ENCODE measurements around the gene PALM3.

PALM3 gene, protein sequence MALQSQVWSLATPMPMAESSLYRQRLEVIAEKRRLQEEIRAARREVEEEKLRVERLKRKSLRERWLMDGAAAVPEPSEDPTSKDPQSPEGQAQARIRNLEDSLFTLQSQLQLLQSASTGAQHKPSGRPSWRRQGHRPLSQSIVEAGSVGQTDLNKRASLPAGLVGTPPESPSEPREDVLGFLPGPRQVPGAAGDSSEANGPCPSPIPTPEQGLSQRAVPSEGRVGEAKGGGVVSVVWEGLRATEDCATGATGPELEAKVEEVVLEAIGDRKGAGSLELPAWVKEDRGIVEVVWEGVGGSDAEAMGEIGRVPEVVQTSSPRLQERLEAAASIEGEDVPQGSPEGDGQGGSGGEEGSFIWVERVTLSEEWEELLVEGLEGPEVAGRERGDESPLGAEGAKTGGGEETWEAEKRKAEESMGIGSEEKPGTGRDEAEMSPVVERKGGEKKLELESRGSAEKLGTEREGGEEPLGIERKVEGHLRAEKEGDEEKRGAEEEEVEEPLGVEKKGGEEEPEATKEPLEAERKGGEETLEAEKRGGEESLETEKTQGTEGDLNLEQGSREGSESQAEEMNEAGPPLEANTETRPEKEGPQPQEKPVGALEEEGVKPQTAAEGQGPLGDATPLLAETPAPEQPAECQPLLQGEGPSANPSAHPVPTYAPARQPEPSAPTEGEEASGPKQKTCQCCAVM

GRCh38 chr19:14061751-14062557 lies at the start of gene PALM3:
Gene PALM3 (minus strand): TSS chr19:14062076. CDS start chr19:14061980, 96 bp downstream.
- DNase-seq: no peak

DNA sequence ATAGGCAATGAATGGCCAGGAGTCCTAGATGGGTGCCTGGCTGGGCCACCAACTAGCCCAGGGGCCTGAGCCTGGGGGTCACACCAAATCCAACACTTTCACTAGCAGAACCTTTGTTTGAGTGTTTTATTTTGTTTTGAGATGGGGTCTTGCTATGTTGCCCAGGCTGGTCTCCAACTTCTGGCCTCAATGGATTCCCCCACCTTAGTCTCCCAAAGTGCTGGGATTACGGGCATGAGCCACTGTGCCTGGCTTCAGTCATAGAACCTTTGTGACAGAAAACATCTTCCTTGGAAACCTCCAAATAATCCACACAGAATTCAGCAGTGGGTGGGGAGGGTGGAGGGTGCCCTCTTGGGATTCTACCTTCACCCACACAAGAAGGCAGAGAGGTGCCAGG lies 49.6 kb upstream of the PALM3 start:
- DNase-seq: no peak

GRCh38 chr19:14110650-14111049 lies 48.8 kb upstream of the PALM3 start:
- DNase-seq: no peak

DNA sequence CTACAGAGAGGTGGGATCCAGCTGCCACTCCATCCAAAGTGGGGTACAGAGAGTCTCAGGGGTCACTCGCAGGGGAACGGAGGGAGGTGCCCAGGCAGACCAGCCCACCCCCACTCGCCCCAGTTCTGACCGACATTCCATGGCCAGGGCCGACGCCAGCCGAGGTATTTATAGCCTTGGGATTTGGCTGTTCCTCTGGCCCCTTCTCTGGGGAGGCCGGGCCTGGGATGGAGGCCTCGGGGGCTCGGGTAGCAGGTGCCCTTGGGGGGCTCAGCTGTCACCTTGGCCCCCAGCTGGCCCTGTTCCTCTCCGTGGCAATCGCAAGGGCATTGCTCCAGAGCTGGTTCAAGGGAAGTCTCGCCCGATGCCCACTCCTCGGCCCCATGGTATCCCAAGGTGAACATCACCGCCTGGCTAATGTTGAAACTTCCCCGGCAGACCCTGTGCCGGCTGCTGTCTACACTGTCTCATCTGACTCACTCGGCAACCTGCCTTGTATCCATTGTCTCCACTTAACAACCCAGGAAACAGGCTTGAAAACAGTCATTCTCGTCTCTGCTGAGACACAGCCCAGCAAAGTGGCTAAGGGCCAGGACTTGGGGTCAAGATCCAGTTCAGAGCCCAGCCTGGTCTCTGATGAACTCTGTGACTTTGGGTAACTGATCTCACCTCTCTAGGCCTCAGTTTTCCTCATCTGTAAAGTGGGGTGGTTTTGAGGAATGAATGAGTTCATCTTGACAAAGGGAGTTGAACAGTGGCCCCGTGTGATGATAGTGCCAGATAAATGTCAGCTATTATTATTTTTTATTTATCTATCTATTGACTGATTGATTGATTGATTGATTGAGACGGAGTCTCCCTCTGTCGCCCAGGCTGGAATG lies 45.9 kb upstream of the PALM3 start:
- DNase-seq: no peak

DNA sequence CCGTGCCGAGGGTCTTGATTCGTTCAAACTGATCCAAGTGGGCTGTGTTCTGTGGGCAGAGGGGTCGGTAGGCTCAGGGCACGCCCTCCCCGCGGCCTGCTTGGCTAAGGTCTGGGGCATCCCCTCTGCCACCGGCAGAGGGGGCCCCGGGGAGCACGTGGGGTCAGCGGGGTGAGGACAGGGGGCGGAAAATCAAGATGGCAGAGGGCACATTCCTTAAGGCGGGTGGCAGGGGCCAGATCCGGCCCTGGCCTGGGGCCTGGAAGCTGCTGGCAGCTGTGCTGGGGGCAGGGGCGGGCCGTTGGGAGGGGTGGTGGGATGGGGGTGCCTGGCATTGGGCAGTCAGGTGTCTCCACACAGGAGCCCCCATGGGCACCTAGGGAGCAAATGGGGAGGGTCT lies 45.0 kb upstream of the PALM3 start:
- DNase-seq: no peak

GRCh38 chr19:14105680-14106079 lies 43.8 kb upstream of the PALM3 start:
- DNase-seq: no peak

- DNase-seq: no peak
Measured at GRCh38 chr19:14103310-14103709, 41.4 kb upstream of the PALM3 start.

DNA sequence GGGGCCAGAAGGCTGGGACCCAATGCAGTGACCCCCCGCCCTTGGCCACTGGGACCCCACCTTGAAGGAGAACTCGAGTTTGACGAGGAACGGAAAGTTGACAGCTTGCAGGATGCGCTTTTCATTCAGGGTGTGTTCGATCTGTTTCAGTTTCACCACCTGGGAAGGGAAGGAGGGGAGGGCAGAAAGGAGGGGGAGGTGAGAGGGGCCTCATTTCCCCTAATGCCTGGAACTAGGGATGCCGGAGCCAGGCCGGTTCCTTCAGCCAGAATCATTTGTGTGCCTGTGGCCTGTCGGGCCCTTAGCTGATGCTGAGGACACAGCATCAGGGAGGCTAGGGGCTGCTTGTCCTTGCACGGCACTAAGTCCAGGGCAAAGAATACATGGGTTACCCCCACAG lies 40.9 kb upstream of the PALM3 start:
- DNase-seq: no peak

DNA sequence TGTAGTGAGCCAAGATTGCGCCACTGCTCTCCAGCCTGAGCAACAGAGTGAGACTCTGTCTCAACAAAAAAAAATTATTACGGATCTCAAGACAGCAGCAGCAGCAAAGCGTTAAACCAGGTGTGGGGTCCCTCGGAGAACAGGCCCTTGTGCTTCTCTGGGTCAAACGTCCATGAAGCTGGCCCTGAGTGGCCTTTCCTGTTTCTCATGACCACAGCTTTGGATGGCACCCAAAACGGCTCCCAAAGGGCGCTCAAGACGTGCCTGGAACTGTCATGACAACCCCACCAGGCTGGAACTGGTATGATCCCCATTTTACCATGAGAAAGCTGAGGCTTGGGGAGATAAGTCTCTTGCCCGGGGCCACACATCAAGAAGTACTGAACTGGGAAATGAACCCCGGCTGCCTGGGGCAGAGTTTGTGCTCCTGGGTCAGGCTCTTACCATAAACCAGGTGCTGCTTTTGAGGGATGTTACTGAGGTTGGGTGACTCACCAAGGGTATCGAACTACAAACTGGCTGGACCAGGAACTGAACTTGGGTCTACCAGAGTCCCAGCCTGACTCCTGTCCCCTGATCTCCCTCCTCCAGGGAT lies 40.3 kb upstream of the PALM3 start:
- DNase-seq: no peak

DNA sequence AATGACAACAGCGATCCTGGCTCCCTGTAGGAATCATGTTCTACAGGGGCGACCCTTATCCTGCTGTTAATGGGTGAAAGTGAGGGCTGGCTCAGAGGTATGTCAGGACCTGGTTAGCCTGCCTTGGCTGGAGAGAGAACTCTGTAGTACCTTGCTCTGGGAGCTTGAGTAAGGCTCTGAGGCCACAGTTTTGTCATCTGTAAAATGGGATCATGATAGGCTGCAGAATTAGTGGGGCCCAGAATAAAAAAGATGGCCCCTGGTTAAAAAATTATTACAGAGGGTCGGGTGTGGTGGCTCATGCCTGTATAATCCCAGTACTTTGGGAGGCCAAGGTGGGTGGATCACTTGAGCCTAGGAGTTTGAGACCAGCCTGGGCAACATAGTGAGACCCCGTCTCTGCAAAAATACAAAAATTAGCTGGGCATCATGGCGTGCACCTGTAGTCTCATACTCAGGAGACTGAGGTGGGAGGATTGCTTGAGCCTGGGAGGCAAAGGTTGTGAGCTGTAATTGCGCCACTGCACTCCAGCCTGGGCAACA lies 39.2 kb upstream of the PALM3 start:
- DNase-seq: no peak

DNA sequence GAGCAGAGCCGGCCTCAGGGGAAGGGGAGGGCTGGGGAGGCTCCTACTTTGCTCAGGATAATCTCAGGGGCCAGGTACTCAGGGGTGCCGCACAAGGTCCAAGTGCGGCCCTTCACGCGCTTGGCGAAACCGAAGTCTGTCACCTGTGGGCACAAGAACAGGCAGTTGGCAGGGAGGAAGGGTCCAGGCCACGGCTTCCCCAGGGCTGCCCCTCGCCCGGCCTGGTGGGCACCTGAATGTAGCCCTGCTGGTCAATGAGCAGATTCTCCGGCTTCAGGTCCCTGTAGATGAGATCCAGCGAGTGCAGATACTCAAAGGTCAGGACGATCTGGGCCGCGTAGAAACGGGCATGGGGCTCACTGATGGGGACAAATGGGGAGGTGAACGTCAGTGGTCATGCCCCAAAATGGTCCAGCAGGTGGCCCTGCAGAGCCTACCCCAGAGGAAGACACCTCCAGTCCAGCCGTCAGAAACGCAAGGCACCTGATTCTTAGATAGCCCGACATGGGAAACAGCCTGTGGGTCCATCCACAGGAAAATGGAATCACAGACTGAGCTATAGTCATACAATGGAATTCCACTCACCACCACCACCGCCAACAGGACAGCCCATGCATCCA lies 35.8 kb upstream of the PALM3 start:
- no peak for DNase-seq

DNA sequence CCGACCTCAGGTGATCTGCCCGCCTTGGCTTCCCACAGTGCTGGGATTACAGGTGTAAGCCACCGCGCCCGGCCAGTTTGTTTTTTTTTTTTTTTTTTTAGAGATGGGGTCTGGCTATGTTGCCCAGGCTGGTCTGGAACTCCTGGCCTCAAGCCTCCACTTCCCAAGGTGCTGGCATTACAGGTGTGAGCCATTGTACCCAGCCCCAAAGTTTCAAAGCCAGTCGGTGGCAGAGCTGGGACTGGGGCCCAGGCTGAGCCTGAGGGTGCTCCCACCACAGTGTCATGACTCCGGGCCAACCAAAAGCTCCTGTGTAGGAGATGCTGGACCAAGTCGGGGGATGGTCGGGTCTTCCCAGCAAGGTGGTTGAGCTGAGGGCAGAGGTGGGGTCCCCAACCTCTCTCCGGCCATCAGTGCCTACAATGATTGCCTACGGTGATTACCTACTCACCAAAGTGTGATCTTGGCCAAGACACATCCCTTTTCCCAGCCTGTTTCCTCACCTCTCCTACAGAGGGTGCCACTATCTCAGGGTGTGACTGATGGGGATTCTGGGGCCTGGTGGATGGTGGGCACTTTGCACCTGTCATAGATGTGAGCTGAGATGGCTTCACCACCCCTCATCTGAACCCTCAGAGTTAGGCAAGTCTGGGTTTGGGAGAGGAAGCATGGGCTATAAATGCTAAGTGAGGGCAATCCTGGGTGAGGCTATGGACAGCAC lies 34.6 kb upstream of the PALM3 start:
- DNase-seq: no peak

- DNase-seq: no peak
Measured at GRCh38 chr19:14094854-14095253, 33.0 kb upstream of the PALM3 start.

DNA sequence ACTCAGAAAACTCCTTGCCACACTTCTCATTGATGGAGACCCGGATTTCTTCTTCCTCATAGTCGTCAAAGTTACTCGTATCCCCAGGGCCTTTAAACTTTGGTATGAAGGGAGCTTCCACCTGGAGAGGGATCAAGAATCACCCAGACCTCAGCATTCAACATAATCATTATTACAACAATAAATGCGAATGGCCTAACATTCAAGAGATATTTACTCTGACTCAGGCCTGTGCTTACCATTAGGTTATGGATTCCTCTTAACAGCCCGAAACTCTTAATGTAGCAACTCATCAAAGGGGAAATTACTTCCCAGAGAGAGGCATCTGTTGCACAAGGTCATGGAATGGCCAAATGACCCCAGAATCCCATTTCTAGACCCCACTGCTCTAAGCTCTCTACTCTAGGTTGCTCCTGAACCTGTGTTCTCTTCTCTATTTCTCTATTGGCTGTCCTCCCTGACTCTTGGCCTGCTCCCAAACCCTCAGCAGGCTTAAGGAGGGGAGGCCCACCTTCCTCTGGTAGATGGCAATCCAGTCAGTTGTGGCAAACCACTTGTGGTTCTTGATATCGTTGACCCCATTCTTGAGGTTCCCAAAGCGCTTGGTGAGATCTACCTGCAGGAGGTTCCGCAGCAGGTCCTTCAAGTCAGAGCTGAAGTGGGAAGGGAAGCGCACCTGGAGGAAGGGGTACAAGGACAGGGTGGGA lies 31.4 kb upstream of the PALM3 start:
- DNase-seq: no peak

DNA sequence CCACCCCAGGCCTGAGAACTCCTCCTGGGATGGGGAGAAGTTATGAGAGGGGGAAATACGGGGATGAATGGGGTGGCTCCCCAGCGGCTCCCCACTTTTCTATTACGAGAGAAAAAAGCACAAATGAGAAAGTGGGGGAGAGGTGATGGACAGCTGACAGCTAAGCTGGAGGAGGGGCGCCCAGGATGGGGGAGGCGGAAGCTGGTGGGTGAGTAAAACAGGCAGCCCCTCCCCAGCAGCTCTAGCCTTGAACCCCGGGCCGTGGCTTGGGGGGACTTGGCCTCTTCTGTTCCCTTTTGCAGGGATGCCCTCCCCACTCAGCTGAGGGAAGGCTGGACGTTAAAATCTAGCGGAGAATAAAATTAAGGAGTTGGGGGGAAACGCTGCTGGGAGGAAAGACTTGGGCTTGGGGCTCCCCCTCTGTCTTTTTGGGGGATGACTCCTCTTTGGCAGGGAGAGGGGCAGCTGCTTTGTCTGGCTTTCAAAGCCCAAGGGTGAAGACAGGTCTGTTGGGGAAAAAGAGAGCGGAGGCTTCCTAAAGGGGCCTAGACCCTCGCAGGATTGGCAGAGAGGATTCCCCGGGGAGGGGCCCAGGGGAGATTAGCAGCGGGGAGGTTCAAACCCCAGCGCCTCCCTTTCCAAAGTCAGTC lies 30.1 kb upstream of the PALM3 start:
- DNase-seq: no peak

DNA sequence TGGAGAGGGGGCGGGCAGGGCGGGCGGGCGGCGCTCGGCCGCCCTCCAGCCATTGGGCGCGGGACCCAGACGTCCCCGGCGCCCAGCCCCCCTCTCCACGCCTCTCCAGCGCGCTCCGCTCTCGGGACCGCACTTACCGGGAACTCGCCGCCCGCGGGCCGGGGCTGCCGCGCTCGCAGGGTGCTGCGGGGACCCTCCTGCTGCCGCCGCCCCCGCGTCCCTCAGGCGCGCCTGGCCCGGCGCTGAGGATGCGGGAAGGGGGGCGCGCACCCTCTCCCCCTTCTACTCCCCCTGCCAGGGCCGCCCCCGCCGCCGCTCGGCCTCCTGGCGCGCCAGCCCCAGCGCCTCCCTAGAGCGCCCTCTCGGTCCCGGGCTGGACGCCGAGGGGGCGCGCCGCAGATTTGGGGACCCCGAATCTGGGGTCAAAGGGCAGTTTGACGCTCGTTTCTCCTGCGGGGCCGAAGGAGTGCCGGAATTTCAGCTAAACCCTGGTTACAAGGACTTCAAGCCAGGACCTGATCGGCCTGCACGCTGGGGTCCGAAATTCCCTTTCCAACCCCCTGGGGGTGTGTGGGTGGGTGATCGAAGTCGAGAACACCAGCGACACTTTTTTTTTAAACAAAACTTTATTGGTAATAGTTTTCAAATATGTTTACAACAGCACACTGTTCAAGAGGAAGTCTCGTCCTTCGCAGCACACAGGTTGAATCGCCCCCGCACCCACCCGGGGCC lies 29.4 kb upstream of the PALM3 start:
- peak; percentile 70 for DNase-seq

DNA sequence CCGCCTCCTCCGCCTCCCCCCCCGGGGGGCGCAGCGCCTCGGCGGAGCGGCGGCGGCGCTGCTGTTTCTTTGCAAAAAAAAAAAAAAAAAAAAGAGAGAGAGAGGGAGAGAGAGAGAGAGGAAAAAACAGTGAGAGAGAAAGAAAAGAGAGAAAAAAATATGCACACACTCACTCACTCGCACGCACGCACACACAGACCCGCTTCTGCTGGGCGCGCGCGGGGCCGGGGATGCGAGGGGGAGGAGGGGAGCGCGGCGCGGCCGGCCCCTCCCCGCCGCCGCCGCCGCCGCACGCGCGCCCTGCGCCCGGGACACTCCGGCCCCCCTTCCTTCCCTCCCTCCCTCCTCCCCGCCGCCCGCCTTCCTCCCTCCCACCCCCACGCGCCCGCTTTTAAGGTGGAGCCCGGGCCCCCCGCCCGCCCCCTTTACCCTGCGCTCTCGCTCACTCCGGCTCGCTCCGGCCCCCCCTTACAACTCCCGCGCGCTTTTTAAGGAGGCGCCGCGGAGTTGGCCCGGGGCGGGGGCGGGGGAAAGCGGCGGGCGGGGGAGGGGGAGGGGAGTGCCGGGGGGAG lies 28.7 kb upstream of the PALM3 start, which contains the start of gene SAMD1:
SAMD1 (minus strand) TSS at position 243 of the 572 bp plus-strand sequence.
- DNase-seq: peak; percentile 50
